HG02981 (cell line): ENCODE data around the gene FOLH1.
"Not testable (repeated sequence)": the region's sequence is repeated elsewhere in the genome, so short reads cannot be mapped to it uniquely, and the experiment has no call there.

Experiments used
- ATAC-seq: cut with Tn5 transposase; IDR thresholded peaks from one replicate; pipeline ENCODE4 v1.9.1; 2021; ENCODE audit warnings: mild to moderate bottlenecking, moderate library complexity; ENCODE audit not compliant: unreplicated experiment

Gene FOLH1

GRCh38 chr11:49208006-49208721 lies at the start of gene FOLH1:
Gene FOLH1 (minus strand): TSS chr11:49208602. CDS start chr11:49208409, 193 bp downstream.
- ATAC-seq: peak; percentile 47

- ATAC-seq: not testable (repeated sequence)
These were observed 46.7 kb upstream of the FOLH1 start for GRCh38 chr11:49255148-49255547.

- not testable (repeated sequence) for ATAC-seq
These were observed 42.8 kb upstream of the FOLH1 start for GRCh38 chr11:49251212-49251611.

- not testable (repeated sequence) for ATAC-seq
These were observed 42.2 kb upstream of the FOLH1 start for GRCh38 chr11:49250398-49251115.

GRCh38 chr11:49249363-49249762 lies 41.0 kb upstream of the FOLH1 start:
- ATAC-seq: not testable (repeated sequence)

GRCh38 chr11:49233685-49234084 lies 25.3 kb upstream of the FOLH1 start:
- not testable (repeated sequence) for ATAC-seq

- ATAC-seq: not testable (repeated sequence)
These were observed 24.6 kb upstream of the FOLH1 start for GRCh38 chr11:49233019-49233418.

GRCh38 chr11:49231725-49232124 lies 23.3 kb upstream of the FOLH1 start:
- ATAC-seq: not testable (repeated sequence)

- not testable (repeated sequence) for ATAC-seq
These were observed 22.1 kb upstream of the FOLH1 start for GRCh38 chr11:49230534-49230933.

- ATAC-seq: not testable (repeated sequence)
These were observed 21.6 kb upstream of the FOLH1 start for GRCh38 chr11:49230001-49230400.

- not testable (repeated sequence) for ATAC-seq
These were observed 20.7 kb upstream of the FOLH1 start for GRCh38 chr11:49229136-49229535.

GRCh38 chr11:49225255-49225785 lies 16.9 kb upstream of the FOLH1 start:
- ATAC-seq: not testable (repeated sequence)

- no peak for ATAC-seq
These were observed 12.7 kb upstream of the FOLH1 start for GRCh38 chr11:49221112-49221511.

- ATAC-seq: no peak
These were observed 4.7 kb upstream of the FOLH1 start for GRCh38 chr11:49213026-49213560.

GRCh38 chr11:49206999-49207398 lies 1.4 kb downstream of the FOLH1 start:
- not testable (repeated sequence) for ATAC-seq

- no peak for ATAC-seq
These were observed 6.0 kb downstream of the FOLH1 start for GRCh38 chr11:49202287-49202976.

GRCh38 chr11:49196775-49197174 lies 11.6 kb downstream of the FOLH1 start:
- not testable (repeated sequence) for ATAC-seq

- not testable (repeated sequence) for ATAC-seq
These were observed 12.4 kb downstream of the FOLH1 start for GRCh38 chr11:49196002-49196401.

GRCh38 chr11:49190287-49190686 lies 18.1 kb downstream of the FOLH1 start:
- not testable (repeated sequence) for ATAC-seq

GRCh38 chr11:49186225-49186624 lies 22.2 kb downstream of the FOLH1 start:
- not testable (repeated sequence) for ATAC-seq

- ATAC-seq: not testable (repeated sequence)
These were observed 22.8 kb downstream of the FOLH1 start for GRCh38 chr11:49185597-49185996.
